ENCODE data around the gene CYP2D6. TPM values are rescaled to one million over a fixed set of nuclear protein-coding genes. Genes with fewer than 3 reads are reported as not detected.

Gene CYP2D6
- total RNA-seq (2022; extraction: Qiagen RNA extraction; ENCODE audit: low read depth), result 0.13 to 0.66 TPM (median 0.38 TPM) in 5 replicates

DNA sequence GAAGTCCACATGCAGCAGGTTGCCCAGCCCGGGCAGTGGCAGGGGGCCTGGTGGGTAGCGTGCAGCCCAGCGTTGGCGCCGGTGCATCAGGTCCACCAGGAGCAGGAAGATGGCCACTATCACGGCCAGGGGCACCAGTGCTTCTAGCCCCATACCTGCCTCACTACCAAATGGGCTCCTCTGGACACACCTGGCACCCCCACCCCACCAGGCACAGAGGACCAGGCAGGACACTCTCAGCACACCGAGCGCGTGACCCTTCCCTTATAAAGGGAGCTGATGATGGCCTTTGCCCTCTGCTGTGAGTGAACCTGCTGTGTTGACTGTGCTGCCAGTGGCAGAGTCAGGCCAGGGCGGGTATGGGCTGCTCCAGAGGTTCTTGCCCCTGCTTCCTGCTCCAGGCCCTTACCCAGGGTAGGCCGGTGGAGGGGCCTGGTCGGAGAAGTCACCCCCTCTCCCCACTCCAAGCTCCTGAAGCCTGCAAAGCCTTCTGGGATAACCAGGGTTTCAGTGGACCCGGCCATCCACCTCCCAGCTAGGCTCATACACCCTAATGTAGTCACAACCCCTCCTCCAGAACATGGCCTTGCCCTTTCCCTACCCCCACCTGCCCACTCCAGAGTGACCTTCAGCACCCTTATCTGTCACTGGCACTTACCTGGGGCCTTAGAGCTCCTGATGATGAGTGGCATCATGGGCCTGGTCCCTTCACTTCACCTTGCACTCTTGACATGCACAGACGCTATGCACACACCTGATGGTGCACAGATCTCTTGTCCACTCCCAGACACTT, at the start of gene CYP2D6:
TSS of gene CYP2D6 (minus strand) at position 172 of the 793 bp plus-strand sequence. CDS start at position 153, 19 bp downstream.

DNA sequence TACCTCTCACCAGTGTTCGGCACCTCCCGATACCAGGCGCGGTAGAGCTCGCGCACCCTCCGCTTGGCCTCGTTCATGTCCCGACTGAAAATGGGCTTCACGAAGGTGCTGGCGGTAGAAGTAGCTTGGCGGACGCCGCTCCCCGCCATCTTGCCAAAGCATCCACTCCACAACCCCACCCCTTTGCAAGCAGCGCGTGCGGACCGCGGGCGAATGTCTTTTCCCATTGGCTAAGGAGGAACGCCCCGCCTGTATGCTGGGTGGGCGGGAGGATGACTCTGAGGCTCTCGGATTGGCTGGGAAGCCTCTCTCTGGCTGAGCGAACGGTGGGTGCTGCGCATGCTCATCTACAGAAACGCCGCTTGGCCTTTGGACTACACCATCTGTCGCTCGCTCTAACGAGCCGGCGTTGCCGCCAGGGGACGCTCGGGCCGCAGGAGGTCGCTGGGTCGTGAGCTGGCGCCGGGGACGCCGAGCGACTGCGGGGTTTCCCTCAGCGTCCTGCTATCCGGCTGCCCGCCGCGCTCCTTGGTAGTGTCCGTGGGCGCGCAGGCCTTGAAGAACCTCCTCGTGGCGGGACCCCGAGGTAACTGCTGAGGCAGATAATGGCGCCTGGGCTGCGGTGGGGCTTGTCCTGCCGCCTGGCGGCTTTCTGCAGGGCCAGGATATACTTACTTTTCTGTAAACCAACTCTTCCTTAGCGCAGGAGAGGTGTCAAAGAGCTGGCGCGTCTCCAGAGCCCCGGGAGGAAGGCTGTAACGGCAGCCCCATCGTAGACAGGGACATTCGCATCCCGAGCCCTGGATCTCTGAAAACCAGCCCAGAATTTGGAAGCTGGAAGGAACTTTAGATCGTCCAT, 39.8 kb downstream of the CYP2D6 start, which contains the start of gene NDUFA6:
TSS of gene NDUFA6 (minus strand) at position 177 of the 859 bp plus-strand sequence. CDS start at position 149, 28 bp downstream.

DNA sequence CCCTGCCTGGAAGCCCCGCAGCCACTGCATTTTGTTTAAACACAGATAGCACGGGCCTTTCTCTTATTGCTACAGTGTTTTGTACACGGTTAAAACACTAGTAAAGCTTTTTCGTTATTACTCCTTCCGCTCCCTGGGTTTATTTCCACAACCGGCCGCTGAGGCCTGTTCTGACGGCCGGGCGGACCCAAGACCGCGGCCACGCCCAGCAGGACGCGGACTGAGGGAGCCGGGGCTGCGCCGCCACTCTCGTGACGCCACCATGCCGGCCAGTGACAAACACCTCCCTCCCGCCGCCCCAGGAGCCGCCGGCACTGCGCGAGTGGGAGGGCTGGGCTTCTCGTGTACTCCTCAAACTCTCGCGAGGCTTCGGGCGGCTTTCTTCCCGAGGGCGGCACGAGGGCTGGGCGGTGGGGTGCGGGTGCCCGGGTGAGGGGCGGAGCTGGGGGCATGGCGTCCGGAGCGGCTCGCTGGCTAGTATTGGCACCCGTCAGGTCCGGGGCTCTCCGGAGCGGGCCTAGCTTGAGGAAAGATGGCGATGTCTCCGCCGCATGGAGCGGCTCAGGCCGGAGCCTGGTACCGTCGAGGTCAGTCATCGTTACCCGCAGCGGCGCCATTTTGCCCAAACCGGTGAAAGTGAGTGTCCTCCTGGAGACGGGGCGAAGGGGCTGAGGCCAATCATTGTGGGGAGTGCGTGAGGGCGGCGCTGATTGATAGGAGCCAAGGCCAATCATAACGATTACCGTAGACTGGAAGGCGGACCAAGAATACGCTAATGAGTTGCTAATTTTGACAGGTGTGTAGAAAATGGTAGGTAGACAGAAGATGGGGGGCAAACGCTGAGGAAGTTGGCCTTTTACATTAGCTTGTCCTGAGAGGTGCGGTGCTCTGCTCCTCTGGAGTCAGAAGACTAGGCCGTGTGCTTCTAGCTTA, 51.0 kb downstream of the CYP2D6 start, which contains the start of gene SMDT1:
TSS of gene SMDT1 (plus strand) at position 382 of the 933 bp plus-strand sequence. CDS start at position 451, 69 bp downstream.

Other genes with a start within 250 kb of the CYP2D6 start
- gene SHISA8, start 215.7 kb downstream of the CYP2D6 start, total RNA-seq (2022; extraction: Qiagen RNA extraction; ENCODE audit: low read depth), result 0.14 to 0.38 TPM (median 0.21 TPM) in 4 of 5 replicates, not detected in the other
- 0.14 to 0.31 TPM (median 0.19 TPM) in 5 replicates for gene TNFRSF13C, start 204.0 kb downstream of the CYP2D6 start, total RNA-seq (2022; extraction: Qiagen RNA extraction; ENCODE audit: low read depth)
- gene CENPM, start 183.7 kb downstream of the CYP2D6 start, total RNA-seq (2022; extraction: Qiagen RNA extraction; ENCODE audit: low read depth), result 31.5 to 39.1 TPM (median 36.7 TPM) in 5 replicates
- 1.2 to 1.7 TPM (median 1.3 TPM) in 5 replicates for gene SEPTIN3, start 161.4 kb downstream of the CYP2D6 start, total RNA-seq (2022; extraction: Qiagen RNA extraction; ENCODE audit: low read depth)
- gene WBP2NL, start 132.0 kb downstream of the CYP2D6 start, total RNA-seq (2022; extraction: Qiagen RNA extraction; ENCODE audit: low read depth), result 0.14 to 0.17 TPM (median 0.15 TPM) in 3 of 5 replicates, not detected in the others
- gene NAGA, start 60.0 kb downstream of the CYP2D6 start, total RNA-seq (2022; extraction: Qiagen RNA extraction; ENCODE audit: low read depth), result 7.0 to 7.9 TPM (median 7.6 TPM) in 5 replicates
- gene PHETA2, start 56.6 kb downstream of the CYP2D6 start, total RNA-seq (2022; extraction: Qiagen RNA extraction; ENCODE audit: low read depth), result not detected in 5 replicates
- 28.3 to 43.2 TPM (median 40.9 TPM) in 5 replicates for gene SMDT1, start 51.1 kb downstream of the CYP2D6 start, total RNA-seq (2022; extraction: Qiagen RNA extraction; ENCODE audit: low read depth)
- gene NDUFA6, start 40.0 kb downstream of the CYP2D6 start, total RNA-seq (2022; extraction: Qiagen RNA extraction; ENCODE audit: low read depth), result 63.8 to 70.3 TPM (median 66.2 TPM) in 5 replicates
- gene TCF20, start 139.8 kb upstream of the CYP2D6 start, total RNA-seq (2022; extraction: Qiagen RNA extraction; ENCODE audit: low read depth), result 12.7 to 16.1 TPM (median 15.9 TPM) in 5 replicates